Activated naive CD8-positive, alpha-beta T cell (primary cell): ENCODE measurements around the gene CNTROB.

Source experiments
- H3K27ac Mint-ChIP-seq: one replicate; pipeline ENCODE4 v1.8.0; 2021; ENCODE audit warnings: mixed read lengths
- H3K27me3 Mint-ChIP-seq: one replicate; pipeline ENCODE4 v1.8.0; 2021; ENCODE audit warnings: mixed read lengths
- H3K36me3 Mint-ChIP-seq: one replicate; pipeline ENCODE4 v1.8.0; 2021; ENCODE audit warnings: mixed read lengths
- H3K4me1 Mint-ChIP-seq: one replicate; pipeline ENCODE4 v1.8.0; 2021; ENCODE audit warnings: low read depth, mixed read lengths
- H3K4me3 Mint-ChIP-seq: one replicate; pipeline ENCODE4 v1.8.0; 2021; ENCODE audit warnings: mild to moderate bottlenecking, mixed read lengths
- H3K9me3 Mint-ChIP-seq: one replicate; pipeline ENCODE4 v1.8.0; 2021; ENCODE audit warnings: low read depth, mixed read lengths

The CNTROB gene

GRCh38 chr17:7893187-7893880 is 38.7 kb upstream of the CNTROB start:
- H3K9me3 Mint-ChIP-seq: no peaks in the 10 kb centered on the region
- H3K27ac Mint-ChIP-seq: peak overlapping the region; percentile 28
- peaks cover 15% of the 10 kb centered on the region for H3K36me3 Mint-ChIP-seq
- H3K4me3 Mint-ChIP-seq: no peak overlapping the region
- no peaks in the 10 kb centered on the region for H3K27me3 Mint-ChIP-seq
- peaks cover 12% of the 10 kb centered on the region for H3K4me1 Mint-ChIP-seq

- Mint-ChIP-seq H3K4me1 (peaks cover 12% of the 10 kb centered on the region), H3K27me3 (no peaks in the 10 kb centered on the region), H3K9me3 (no peaks in the 10 kb centered on the region), H3K27ac (peak overlapping the region; percentile 76), H3K36me3 (peaks cover 15% of the 10 kb centered on the region), H3K4me3 (no peak overlapping the region)
Observed at GRCh38 chr17:7894226-7894625, 37.8 kb upstream of the CNTROB start.

GRCh38 chr17:7894866-7895265 is 37.1 kb upstream of the CNTROB start:
- H3K27ac Mint-ChIP-seq: peak overlapping the region; percentile 76
- H3K9me3 Mint-ChIP-seq: no peaks in the 10 kb centered on the region
- peaks cover 16% of the 10 kb centered on the region for H3K36me3 Mint-ChIP-seq
- H3K4me3 Mint-ChIP-seq: no peak overlapping the region
- no peaks in the 10 kb centered on the region for H3K27me3 Mint-ChIP-seq
- peaks cover 12% of the 10 kb centered on the region for H3K4me1 Mint-ChIP-seq

- Mint-ChIP-seq H3K27ac (peak overlapping the region; percentile 47), H3K36me3 (peaks cover 21% of the 10 kb centered on the region), H3K9me3 (no peaks in the 10 kb centered on the region), H3K4me1 (peaks cover 7% of the 10 kb centered on the region), H3K4me3 (no peak overlapping the region), H3K27me3 (no peaks in the 10 kb centered on the region)
Observed at GRCh38 chr17:7897090-7897489, 34.9 kb upstream of the CNTROB start.

- no peak overlapping the region for H3K4me3 Mint-ChIP-seq
- peaks cover 6% of the 10 kb centered on the region for H3K4me1 Mint-ChIP-seq
- H3K36me3 Mint-ChIP-seq: peaks cover 20% of the 10 kb centered on the region
Observed at GRCh38 chr17:7897773-7898172, 34.2 kb upstream of the CNTROB start.

GRCh38 chr17:7903154-7904103 is 28.6 kb upstream of the CNTROB start:
- no peaks in the 10 kb centered on the region for H3K4me1 Mint-ChIP-seq
- peak overlapping the region; percentile 55 for H3K27ac Mint-ChIP-seq
- H3K27me3 Mint-ChIP-seq: no peaks in the 10 kb centered on the region
- peaks cover 12% of the 10 kb centered on the region for H3K36me3 Mint-ChIP-seq
- H3K9me3 Mint-ChIP-seq: no peaks in the 10 kb centered on the region
- H3K4me3 Mint-ChIP-seq: no peak overlapping the region

More at GRCh38 chr17:7897773-7898172, 34.2 kb upstream of the CNTROB start:
- Mint-ChIP-seq H3K27ac (peak overlapping the region; percentile 47), H3K27me3 (no peaks in the 10 kb centered on the region), H3K9me3 (no peaks in the 10 kb centered on the region)

- Mint-ChIP-seq H3K9me3 (no peaks in the 10 kb centered on the region), H3K27ac (no peak overlapping the region), H3K36me3 (peaks cover under 1% of the 10 kb centered on the region), H3K4me1 (peaks cover 7% of the 10 kb centered on the region), H3K27me3 (no peaks in the 10 kb centered on the region), H3K4me3 (no peak overlapping the region)
Observed at GRCh38 chr17:7909089-7909488, 22.9 kb upstream of the CNTROB start.

GRCh38 chr17:7910281-7910680 is 21.7 kb upstream of the CNTROB start:
- Mint-ChIP-seq H3K27ac (peak overlapping the region; percentile 81), H3K4me3 (no peak overlapping the region), H3K36me3 (no peaks in the 10 kb centered on the region), H3K4me1 (peaks cover 15% of the 10 kb centered on the region), H3K9me3 (no peaks in the 10 kb centered on the region), H3K27me3 (no peaks in the 10 kb centered on the region)

GRCh38 chr17:7910711-7911110 is 21.3 kb upstream of the CNTROB start:
- Mint-ChIP-seq H3K9me3 (no peaks in the 10 kb centered on the region), H3K4me3 (no peak overlapping the region), H3K27ac (peak overlapping the region; percentile 81), H3K4me1 (peaks cover 19% of the 10 kb centered on the region), H3K36me3 (no peaks in the 10 kb centered on the region), H3K27me3 (no peaks in the 10 kb centered on the region)

GRCh38 chr17:7911116-7911515 is 20.9 kb upstream of the CNTROB start:
- Mint-ChIP-seq H3K36me3 (no peaks in the 10 kb centered on the region), H3K4me1 (peaks cover 19% of the 10 kb centered on the region), H3K27ac (no peak overlapping the region)

GRCh38 chr17:7912927-7913524 is 19.0 kb upstream of the CNTROB start:
- Mint-ChIP-seq H3K4me3 (peak overlapping the region; percentile 63), H3K27ac (peak overlapping the region; percentile 10), H3K36me3 (no peaks in the 10 kb centered on the region), H3K27me3 (no peaks in the 10 kb centered on the region), H3K4me1 (peaks cover 29% of the 10 kb centered on the region), H3K9me3 (no peaks in the 10 kb centered on the region)

More at GRCh38 chr17:7911116-7911515, 20.9 kb upstream of the CNTROB start:
- Mint-ChIP-seq H3K4me3 (no peak overlapping the region), H3K27me3 (no peaks in the 10 kb centered on the region), H3K9me3 (no peaks in the 10 kb centered on the region)

- Mint-ChIP-seq H3K27me3 (no peaks in the 10 kb centered on the region), H3K4me1 (peaks cover 29% of the 10 kb centered on the region), H3K27ac (peak overlapping the region; percentile 87), H3K4me3 (peak overlapping the region; percentile 89), H3K9me3 (no peaks in the 10 kb centered on the region), H3K36me3 (no peaks in the 10 kb centered on the region)
Observed at GRCh38 chr17:7915179-7915610, 16.8 kb upstream of the CNTROB start.

GRCh38 chr17:7915611-7916384 is 16.2 kb upstream of the CNTROB start, which contains the start of gene RNF227:
Gene RNF227 (minus strand): TSS chr17:7916289. CDS start chr17:7916195, 94 bp downstream.
- H3K4me1 Mint-ChIP-seq: peaks cover 29% of the 10 kb centered on the region
- H3K4me3 Mint-ChIP-seq: peak within 1 kb of the TSS; percentile 89
- no peaks in the 10 kb centered on the region for H3K36me3 Mint-ChIP-seq
- H3K9me3 Mint-ChIP-seq: no peaks in the 10 kb centered on the region
- H3K27me3 Mint-ChIP-seq: no peaks in the 10 kb centered on the region
- peak within 1 kb of the TSS; percentile 87 for H3K27ac Mint-ChIP-seq

- no peaks in the 10 kb centered on the region for H3K9me3 Mint-ChIP-seq
Observed at GRCh38 chr17:7916385-7916682, 15.7 kb upstream of the CNTROB start.

More at GRCh38 chr17:7916385-7916682, 15.7 kb upstream of the CNTROB start:
- Mint-ChIP-seq H3K36me3 (no peaks in the 10 kb centered on the region), H3K4me3 (peak overlapping the region; percentile 83), H3K27ac (peak overlapping the region; percentile 87), H3K27me3 (no peaks in the 10 kb centered on the region), H3K4me1 (peaks cover 29% of the 10 kb centered on the region)
